ENCODE data around the gene UGT1A1.

- no peak for TF ChIP-seq POLR2AphosphoS5 (IDR thresholded peaks at IDR 0.05; ENCODE audit: low read depth, low read length)
- no peak for TF ChIP-seq POLR2A (IDR thresholded peaks at IDR 0.05; ENCODE audit: low read depth, low read length)
- TF ChIP-seq TAF1 (IDR thresholded peaks at IDR 0.05; ENCODE audit: low read depth, low read length) = no peak
- TF ChIP-seq SPI1 (IDR thresholded peaks at IDR 0.05; ENCODE audit: low read depth, low read length) = no peak
Measured at GRCh38 chr2:233794128-233794658, 34.1 kb downstream of the UGT1A1 start.

Data from GM12891 (cell line).